ENCODE measurements around the gene UPF2.
"Not testable (repeated sequence)": the region's sequence is repeated elsewhere in the genome, so short reads cannot be mapped to it uniquely, and the experiment has no call there.

UPF2 gene

GRCh38 chr10:12041766-12042408 is 722 bp downstream of the UPF2 start:
- no peak for DNase-seq

- no peak for DNase-seq
These were observed 6.4 kb downstream of the UPF2 start for GRCh38 chr10:12036073-12036655.

GRCh38 chr10:12031404-12031803 is 11.2 kb downstream of the UPF2 start:
- no peak for DNase-seq

- no peak for DNase-seq
These were observed 15.1 kb downstream of the UPF2 start for GRCh38 chr10:12027539-12027938.

GRCh38 chr10:12025591-12025990 is 17.0 kb downstream of the UPF2 start:
- DNase-seq, result no peak

- no peak for DNase-seq
These were observed 19.9 kb downstream of the UPF2 start for GRCh38 chr10:12022580-12023257.

- DNase-seq, result no peak
These were observed 22.0 kb downstream of the UPF2 start for GRCh38 chr10:12020574-12020973.

GRCh38 chr10:12019283-12019971 is 23.2 kb downstream of the UPF2 start:
- no peak for DNase-seq

GRCh38 chr10:12018438-12019282 is 23.9 kb downstream of the UPF2 start:
- no peak for DNase-seq

GRCh38 chr10:12013926-12014325 is 28.7 kb downstream of the UPF2 start:
- no peak for DNase-seq

GRCh38 chr10:12013391-12013790 is 29.2 kb downstream of the UPF2 start:
- not testable (repeated sequence) for DNase-seq

- no peak for DNase-seq
These were observed 32.3 kb downstream of the UPF2 start for GRCh38 chr10:12010353-12010752.

- not testable (repeated sequence) for DNase-seq
These were observed 33.8 kb downstream of the UPF2 start for GRCh38 chr10:12008842-12009241.

GRCh38 chr10:12006671-12007070 is 35.9 kb downstream of the UPF2 start:
- DNase-seq, result no peak

- DNase-seq, result no peak
These were observed 48.7 kb downstream of the UPF2 start for GRCh38 chr10:11993834-11994468.

GRCh38 chr10:11988924-11989323 is 53.7 kb downstream of the UPF2 start:
- no peak for DNase-seq

- peak; percentile 38 to 49 for DNase-seq
These were observed 55.9 kb downstream of the UPF2 start for GRCh38 chr10:11986593-11987216.

- no peak for DNase-seq
These were observed 60.4 kb downstream of the UPF2 start for GRCh38 chr10:11982253-11982652.

GRCh38 chr10:11975795-11976194 is 66.8 kb downstream of the UPF2 start:
- no peak for DNase-seq

GRCh38 chr10:11972523-11972922 is 70.1 kb downstream of the UPF2 start:
- DNase-seq, result not testable (repeated sequence)

GRCh38 chr10:11962176-11962575 is 80.4 kb downstream of the UPF2 start:
- no peak for DNase-seq

- DNase-seq, result no peak
These were observed 80.8 kb downstream of the UPF2 start for GRCh38 chr10:11961771-11962170.
